GM18526 (cell line): ENCODE results near the gene TEX53.

Experiments
- POLR2A ChIP-seq: IDR thresholded peaks from 3 replicates; pipeline ENCODE4 v1.6.1; 2011; ENCODE audit not compliant: insufficient read length; ENCODE audit errors: extremely low read depth

TEX53 gene

GRCh38 chr9:114657705-114658104 lies at the start of gene TEX53:
TEX53 (minus strand) TSS chr9:114657805; CDS start chr9:114657774, 31 bp downstream.
- no peak for TF ChIP-seq POLR2A

- TF ChIP-seq POLR2A: no peak
These were observed 49.1 kb upstream of the TEX53 start for GRCh38 chr9:114706711-114707110.

- no peak for TF ChIP-seq POLR2A
These were observed 44.4 kb upstream of the TEX53 start for GRCh38 chr9:114701988-114702387.

- TF ChIP-seq POLR2A: no peak
These were observed 40.3 kb upstream of the TEX53 start for GRCh38 chr9:114697951-114698351.

GRCh38 chr9:114696814-114697544 lies 39.4 kb upstream of the TEX53 start:
- TF ChIP-seq POLR2A: no peak

GRCh38 chr9:114695948-114696347 lies 38.3 kb upstream of the TEX53 start:
- no peak for TF ChIP-seq POLR2A

- no peak for TF ChIP-seq POLR2A
These were observed 37.2 kb upstream of the TEX53 start for GRCh38 chr9:114694719-114695269.

GRCh38 chr9:114694146-114694545 lies 36.5 kb upstream of the TEX53 start:
- TF ChIP-seq POLR2A: no peak

- no peak for TF ChIP-seq POLR2A
These were observed 35.7 kb upstream of the TEX53 start for GRCh38 chr9:114693248-114693855.

- no peak for TF ChIP-seq POLR2A
These were observed 34.3 kb upstream of the TEX53 start for GRCh38 chr9:114691956-114692295.

- no peak for TF ChIP-seq POLR2A
These were observed 33.7 kb upstream of the TEX53 start for GRCh38 chr9:114691046-114691955.

- TF ChIP-seq POLR2A: no peak
These were observed 32.7 kb upstream of the TEX53 start for GRCh38 chr9:114690308-114690707.

- no peak for TF ChIP-seq POLR2A
These were observed 32.2 kb upstream of the TEX53 start for GRCh38 chr9:114689813-114690212.

GRCh38 chr9:114688909-114689610 lies 31.5 kb upstream of the TEX53 start:
- no peak for TF ChIP-seq POLR2A

- TF ChIP-seq POLR2A: no peak
These were observed 30.8 kb upstream of the TEX53 start for GRCh38 chr9:114688379-114688778.
